CD14-positive monocyte (primary cell): ENCODE results near the gene ANKRD31. TPM values are rescaled to one million over a fixed set of nuclear protein-coding genes. Genes with fewer than 3 reads are reported as not detected.

Source experiments
- DNase-seq, 3 donors: peaks; one replicate each; pipeline ENCODE4 v3.0.0-alpha.2; 2011 to 2022
- H2AFZ ChIP-seq: 2 replicates; pipeline ENCODE4 v1.6.0; 2012; ENCODE audit warnings: mild to moderate bottlenecking, low read depth, low read length, inconsistent platforms; ENCODE audit not compliant: insufficient read depth, poor library complexity, severe bottlenecking
- H3K27ac ChIP-seq, 2 donors: 1 replicate in 1 of 2; 2 replicates in 1 of 2; pipeline ENCODE4 v1.5.1; 2012 to 2013; ENCODE audit warnings: low read length in 2 of 2, control low read depth in 1 of 2, inconsistent platforms in 1 of 2, low read depth in 1 of 2, mild to moderate bottlenecking in 1 of 2
- H3K27me3 ChIP-seq, 2 donors: one replicate each; pipeline versions ENCODE4 v1.6.0 to v1.6.1; 2011 to 2013; ENCODE audit warnings: low read length in 2 of 2; ENCODE audit not compliant: control insufficient read depth in 2 of 2, insufficient read depth in 2 of 2
- H3K36me3 ChIP-seq, 2 donors: replicated peaks in 1 of 2; 1 replicate in 1 of 2; 2 replicates in 1 of 2; pipeline versions ENCODE4 v1.5.1 to v1.6.1; 2012 to 2013; ENCODE audit warnings: low read length in 2 of 2, control low read depth in 1 of 2, inconsistent platforms in 1 of 2, mild to moderate bottlenecking in 1 of 2; ENCODE audit not compliant: insufficient read depth in 2 of 2, control insufficient read depth in 1 of 2
- H3K4me1 ChIP-seq, 2 donors: 1 replicate in 1 of 2; 2 replicates in 1 of 2; pipeline versions ENCODE4 v1.5.1 to v1.6.1; 2012 to 2013; ENCODE audit warnings: low read length in 2 of 2, control low read depth in 1 of 2, inconsistent platforms in 1 of 2, mild to moderate bottlenecking in 1 of 2, moderate library complexity in 1 of 2; ENCODE audit not compliant: insufficient read depth in 2 of 2, control insufficient read depth in 1 of 2
- H3K4me2 ChIP-seq: replicated peaks from 2 replicates; pipeline ENCODE3; 2012; ENCODE audit warnings: low read length, moderate library complexity, mild to moderate bottlenecking; ENCODE audit not compliant: poor library complexity, severe bottlenecking; ENCODE audit errors: extremely low read depth
- H3K4me3 ChIP-seq, 3 experiments: fragments of 200-600 bp in 1 of 3; sonication (generic) in 1 of 3; replicated peaks in 1 of 3; 1 replicate in 2 of 3; 2 replicates in 1 of 3; pipeline ENCODE4 v1.5.1; 2011 to 2013; ENCODE audit warnings: low read length in 3 of 3, mild to moderate bottlenecking in 3 of 3, control low read depth in 2 of 3, low read depth in 2 of 3, inconsistent platforms in 1 of 3, moderate library complexity in 1 of 3
- H3K79me2 ChIP-seq: 2 replicates; pipeline ENCODE4 v1.6.0; 2012; ENCODE audit warnings: mild to moderate bottlenecking, control low read depth, inconsistent platforms, low read length, moderate library complexity; ENCODE audit not compliant: insufficient read depth
- H3K9ac ChIP-seq: 2 replicates; pipeline ENCODE4 v1.6.0; 2017; ENCODE audit warnings: low read length, mild to moderate bottlenecking; ENCODE audit not compliant: insufficient read depth, poor library complexity, severe bottlenecking
- H3K9me3 ChIP-seq, 2 donors: replicated peaks in 1 of 2; 1 replicate in 1 of 2; 2 replicates in 1 of 2; pipeline versions ENCODE4 v1.5.1 to v1.6.1; 2012 to 2013; ENCODE audit warnings: low read length in 2 of 2, control low read depth in 1 of 2; ENCODE audit not compliant: control insufficient read depth in 1 of 2, insufficient read depth in 1 of 2
- H4K20me1 ChIP-seq: 2 replicates; pipeline ENCODE4 v1.6.0; 2012; ENCODE audit warnings: mild to moderate bottlenecking, low read length, control low read depth, moderate library complexity; ENCODE audit not compliant: insufficient read depth
- H3K27ac Mint-ChIP-seq, 7 donors: one replicate each; pipeline ENCODE4 v1.8.0; 2020; ENCODE audit warnings: mild to moderate bottlenecking in 7 of 7, mixed read lengths in 7 of 7, moderate library complexity in 6 of 7, inconsistent platforms in 2 of 7
- H3K27me3 Mint-ChIP-seq, 3 donors: one replicate each; pipeline ENCODE4 v1.8.0; 2021 to 2022; ENCODE audit warnings: low read depth in 3 of 3, mild to moderate bottlenecking in 3 of 3, mixed read lengths in 3 of 3, moderate library complexity in 3 of 3, inconsistent platforms in 1 of 3
- H3K36me3 Mint-ChIP-seq, 2 donors: one replicate each; pipeline ENCODE4 v1.8.0; 2020; ENCODE audit warnings: mixed read lengths in 2 of 2, inconsistent platforms in 1 of 2, mild to moderate bottlenecking in 1 of 2
- H3K4me1 Mint-ChIP-seq: one replicate; pipeline ENCODE4 v1.8.0; 2020; ENCODE audit warnings: mild to moderate bottlenecking, mixed read lengths
- H3K4me3 Mint-ChIP-seq, 2 donors: one replicate each; pipeline ENCODE4 v1.8.0; 2020; ENCODE audit warnings: mild to moderate bottlenecking in 2 of 2, mixed read lengths in 2 of 2, moderate library complexity in 1 of 2
- H3K9me3 Mint-ChIP-seq, 7 donors: one replicate each; pipeline ENCODE4 v1.8.0; 2020 to 2022; ENCODE audit warnings: mixed read lengths in 7 of 7, mild to moderate bottlenecking in 6 of 7, moderate library complexity in 6 of 7, inconsistent platforms in 2 of 7
- WGBS: methylation state at CpG from one replicate; pipeline ENCODE4 v1.1.5; 2013; ENCODE audit warnings: missing lambda C conversion rate; ENCODE audit not compliant: insufficient coverage; 5-methylcytosine and 5-hydroxymethylcytosine counted together
- intact Hi-C, 2 donors: fragments of 100-400 bp; cut with micrococcal nuclease; formaldehyde crosslinking; loops; one replicate each; pipeline versions ENCODE4 v1.15.0 to v1.15.1; 2023
- polyA plus RNA-seq, 3 donors: library from polyadenylated mRNA; depleted of rRNA in 1 of 3; unstranded in 2 of 3; stranded (reverse) in 1 of 3; fragments of 300-500 nt in 2 of 3; fragments of >200 nt in 1 of 3; fragmentation: Illumina TruSeq in 2 of 3; gene quantifications; 1 replicate in 2 of 3; 2 replicates in 1 of 3; pipeline ENCODE4 v1.2.3, GENCODE V29; 2012 to 2021
- TF ChIP-seq, protein P1 (sequence below): fragments of 200-600 bp; IDR thresholded peaks from one replicate; pipeline ENCODE4 v1.8.0; 2022; ENCODE audit warnings: antibody characterized with exemption, mild to moderate bottlenecking

The ANKRD31 gene
- polyA plus RNA-seq, 3 donors = 0.05 TPM; not detected in 2

DNA sequence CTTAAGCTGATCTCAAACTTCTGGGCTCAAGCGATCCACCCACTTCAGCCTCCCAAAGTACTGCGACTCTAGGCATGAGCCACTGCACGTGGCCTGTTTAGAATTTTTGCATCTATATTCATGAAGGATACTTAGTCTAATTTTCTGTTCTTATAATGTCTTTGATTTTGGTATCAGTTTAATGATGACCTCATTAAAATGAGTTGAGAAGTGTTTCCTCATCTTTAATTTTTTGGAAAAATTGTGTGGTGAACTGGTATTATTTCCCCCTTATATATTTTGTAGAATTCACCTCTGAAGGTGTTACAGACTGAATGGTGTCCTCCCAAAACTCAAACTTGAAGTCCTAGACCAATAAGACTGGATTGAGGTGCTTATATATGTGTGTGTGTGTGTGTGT lies 46.5 kb downstream of the ANKRD31 start:
- Histone ChIP-seq H4K20me1 (no peaks in the 10 kb centered on the region), H3K27me3 (peaks cover 0 to 6% of the 10 kb centered on the region in 2 donors), H3K36me3 (no peaks in the 10 kb centered on the region), H3K4me3 (no peak overlapping the region), H3K9ac (no peak overlapping the region), H2AFZ (no peak overlapping the region), H3K27ac (no peak overlapping the region), H3K9me3 (no peaks in the 10 kb centered on the region), H3K79me2 (no peaks in the 10 kb centered on the region), H3K4me2 (no peak overlapping the region), H3K4me1 (no peaks in the 10 kb centered on the region)
- H3K9me3 Mint-ChIP-seq = no peaks in the 10 kb centered on the region
- no peaks in the 10 kb centered on the region for H3K4me1 Mint-ChIP-seq
- TF ChIP-seq, protein P1, sequence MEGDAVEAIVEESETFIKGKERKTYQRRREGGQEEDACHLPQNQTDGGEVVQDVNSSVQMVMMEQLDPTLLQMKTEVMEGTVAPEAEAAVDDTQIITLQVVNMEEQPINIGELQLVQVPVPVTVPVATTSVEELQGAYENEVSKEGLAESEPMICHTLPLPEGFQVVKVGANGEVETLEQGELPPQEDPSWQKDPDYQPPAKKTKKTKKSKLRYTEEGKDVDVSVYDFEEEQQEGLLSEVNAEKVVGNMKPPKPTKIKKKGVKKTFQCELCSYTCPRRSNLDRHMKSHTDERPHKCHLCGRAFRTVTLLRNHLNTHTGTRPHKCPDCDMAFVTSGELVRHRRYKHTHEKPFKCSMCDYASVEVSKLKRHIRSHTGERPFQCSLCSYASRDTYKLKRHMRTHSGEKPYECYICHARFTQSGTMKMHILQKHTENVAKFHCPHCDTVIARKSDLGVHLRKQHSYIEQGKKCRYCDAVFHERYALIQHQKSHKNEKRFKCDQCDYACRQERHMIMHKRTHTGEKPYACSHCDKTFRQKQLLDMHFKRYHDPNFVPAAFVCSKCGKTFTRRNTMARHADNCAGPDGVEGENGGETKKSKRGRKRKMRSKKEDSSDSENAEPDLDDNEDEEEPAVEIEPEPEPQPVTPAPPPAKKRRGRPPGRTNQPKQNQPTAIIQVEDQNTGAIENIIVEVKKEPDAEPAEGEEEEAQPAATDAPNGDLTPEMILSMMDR = no peak
- no peak overlapping the region for H3K4me3 Mint-ChIP-seq
- no peak overlapping the region for H3K27ac Mint-ChIP-seq
- no peak for DNase-seq
- no CpG with 5 or more reads among the region's 3 CpGs for WGBS
- H3K27me3 Mint-ChIP-seq = peaks cover 0 to 5% (median 5%) of the 10 kb centered on the region in 3 donors
- intact Hi-C loops = no loop called here
- H3K36me3 Mint-ChIP-seq = no peaks in the 10 kb centered on the region

- peaks cover 0 to 6% (median 3%) of the 10 kb centered on the region in 3 donors for H3K27me3 Mint-ChIP-seq
- TF ChIP-seq, protein P1 = no peak
- H3K4me1 Mint-ChIP-seq = no peaks in the 10 kb centered on the region
- no peaks in the 10 kb centered on the region for H4K20me1 ChIP-seq
- peaks cover 0 to 2% (median 0%) of the 10 kb centered on the region in 7 donors for H3K9me3 Mint-ChIP-seq
- H3K4me3 Mint-ChIP-seq = no peak overlapping the region
- no peaks in the 10 kb centered on the region for H3K9me3 ChIP-seq
- H3K4me2 ChIP-seq = no peak overlapping the region
- H3K27ac Mint-ChIP-seq = no peak overlapping the region
- no peak overlapping the region for H3K9ac ChIP-seq
- no peak overlapping the region for H3K4me3 ChIP-seq
- no peaks in the 10 kb centered on the region for H3K79me2 ChIP-seq
- H3K36me3 Mint-ChIP-seq = no peaks in the 10 kb centered on the region
- H3K27me3 ChIP-seq = peaks cover 0 to 6% of the 10 kb centered on the region in 2 donors
- H3K27ac ChIP-seq = no peak overlapping the region
- WGBS = 100% methylated on average over 2 of the region's 2 CpGs
- no peak for DNase-seq
- no peaks in the 10 kb centered on the region for H3K36me3 ChIP-seq
- H3K4me1 ChIP-seq = no peaks in the 10 kb centered on the region
- H2AFZ ChIP-seq = no peak overlapping the region
- intact Hi-C loops = no loop called here
These were observed 47.3 kb downstream of the ANKRD31 start for GRCh38 chr5:75189353-75189752.
